Mesenteric fat pad (tissue), 1 donor: ENCODE measurements around the gene GALR3. TPM values are rescaled to one million over a fixed set of nuclear protein-coding genes. Genes with fewer than 3 reads are reported as not detected.
"Not testable (repeated sequence)": the region's sequence is repeated elsewhere in the genome, so short reads cannot be mapped to it uniquely, and the experiment has no call there.

Experiments used
- DNase-seq: peaks from one replicate; pipeline ENCODE4 v3.0.0-alpha.2; 2020; ENCODE audit warnings: low spot score
- long read RNA-seq: library from polyadenylated mRNA; unstranded; transcript quantifications from one replicate; pipeline ENCODE4 v2.0.0, GENCODE V29; 2020
- total RNA-seq: library from RNA; stranded (reverse); fragmentation: NEBNext Ultra II Directional; extraction: Animal tissue kit (Norgen Biotek cat#: 25700); gene quantifications from one replicate; pipeline ENCODE4 v1.2.1, GENCODE V29; 2021
- donor health status: DM: yes; HTN: yes; CAD: no.

The GALR3 gene
- not detected for total RNA-seq
- long read RNA-seq = 0 reads

- DNase-seq = no peak
These were observed at the start of gene GALR3 for GRCh38 chr22:37823134-37823985. Gene GALR3, plus strand, starts transcription at chr22:37823382. Its CDS starts 25 bp downstream, at chr22:37823407.

GRCh38 chr22:37774728-37775127, 48.5 kb upstream of the GALR3 start:
- no peak for DNase-seq

GRCh38 chr22:37775785-37776638, 47.2 kb upstream of the GALR3 start:
- no peak for DNase-seq

GRCh38 chr22:37776639-37777005, 46.6 kb upstream of the GALR3 start:
- no peak for DNase-seq

GRCh38 chr22:37777122-37777687, 46.0 kb upstream of the GALR3 start:
- no peak for DNase-seq

GRCh38 chr22:37778370-37779009, 44.7 kb upstream of the GALR3 start:
- no peak for DNase-seq

- no peak for DNase-seq
These were observed 41.6 kb upstream of the GALR3 start for GRCh38 chr22:37781434-37782059.

- DNase-seq = no peak
These were observed 40.6 kb upstream of the GALR3 start for GRCh38 chr22:37782340-37783168.

GRCh38 chr22:37784829-37785495, 38.2 kb upstream of the GALR3 start:
- no peak for DNase-seq

- no peak for DNase-seq
These were observed 32.9 kb upstream of the GALR3 start for GRCh38 chr22:37790234-37790633.

- no peak for DNase-seq
These were observed 30.7 kb upstream of the GALR3 start for GRCh38 chr22:37792494-37792893.

GRCh38 chr22:37794376-37794775, 28.8 kb upstream of the GALR3 start:
- DNase-seq = no peak

- no peak for DNase-seq
These were observed 27.1 kb upstream of the GALR3 start for GRCh38 chr22:37796079-37796478.

GRCh38 chr22:37797259-37797658, 25.9 kb upstream of the GALR3 start:
- DNase-seq = not testable (repeated sequence)

- no peak for DNase-seq
These were observed 25.2 kb upstream of the GALR3 start for GRCh38 chr22:37797874-37798500.

- not testable (repeated sequence) for DNase-seq
These were observed 23.2 kb upstream of the GALR3 start for GRCh38 chr22:37799979-37800378.

GRCh38 chr22:37801946-37802309, 21.3 kb upstream of the GALR3 start:
- DNase-seq = no peak

GRCh38 chr22:37802310-37803194, 20.6 kb upstream of the GALR3 start:
- no peak for DNase-seq
